ENCODE measurements around the gene RNF183. TPM values are rescaled to one million over a fixed set of nuclear protein-coding genes. Genes with fewer than 3 reads are reported as not detected.

Gene RNF183
- total RNA-seq, 6 experiments from 2014 or later: not detected

GRCh38 chr9:113349445-113350094 lies 46.4 kb upstream of the RNF183 start, which contains the start of gene BSPRY:
Gene BSPRY (plus strand): TSS chr9:113349541. CDS start chr9:113349580, 39 bp downstream.
- Mint-ChIP-seq H3K27me3 (ENCODE audit: insufficient read depth) (peaks cover 44% of the 10 kb centered on the region), H3K9me3 (no peaks in the 10 kb centered on the region), H3K4me1 (ENCODE audit: low read depth) (no peaks in the 10 kb centered on the region), H3K36me3 (ENCODE audit: low read depth) (no peaks in the 10 kb centered on the region), H3K27ac (no peak within 1 kb of the TSS), H3K4me3 (no peak within 1 kb of the TSS)
- DNase-seq: no peak
- no peak for TF ChIP-seq CTCF (IDR thresholded peaks at IDR 0.05)

GRCh38 chr9:113349066-113349444 lies 45.9 kb upstream of the RNF183 start:
- Mint-ChIP-seq H3K27ac (no peak overlapping the region), H3K4me1 (ENCODE audit: low read depth) (no peaks in the 10 kb centered on the region), H3K36me3 (ENCODE audit: low read depth) (no peaks in the 10 kb centered on the region), H3K27me3 (ENCODE audit: insufficient read depth) (peaks cover 44% of the 10 kb centered on the region), H3K4me3 (no peak overlapping the region), H3K9me3 (no peaks in the 10 kb centered on the region)
- no peak for DNase-seq
- no peak for TF ChIP-seq CTCF (IDR thresholded peaks at IDR 0.05)

GRCh38 chr9:113348437-113348836 lies 45.3 kb upstream of the RNF183 start:
- peaks cover 42% of the 10 kb centered on the region for H3K27me3 Mint-ChIP-seq (ENCODE audit: insufficient read depth)

GRCh38 chr9:113345671-113346070 lies 42.5 kb upstream of the RNF183 start:
- no peaks in the 10 kb centered on the region for H3K36me3 Mint-ChIP-seq (ENCODE audit: low read depth)
- no peaks in the 10 kb centered on the region for H3K9me3 Mint-ChIP-seq
- DNase-seq: no peak
- no peaks in the 10 kb centered on the region for H3K4me1 Mint-ChIP-seq (ENCODE audit: low read depth)
- peaks cover 26% of the 10 kb centered on the region for H3K27me3 Mint-ChIP-seq (ENCODE audit: insufficient read depth)
- no peak for TF ChIP-seq CTCF (IDR thresholded peaks at IDR 0.05)
- H3K4me3 Mint-ChIP-seq: no peak overlapping the region
- no peak overlapping the region for H3K27ac Mint-ChIP-seq

More at GRCh38 chr9:113348437-113348836, 45.3 kb upstream of the RNF183 start:
- Mint-ChIP-seq H3K9me3 (no peaks in the 10 kb centered on the region), H3K4me3 (no peak overlapping the region), H3K27ac (no peak overlapping the region), H3K4me1 (ENCODE audit: low read depth) (no peaks in the 10 kb centered on the region), H3K36me3 (ENCODE audit: low read depth) (no peaks in the 10 kb centered on the region)
- no peak for TF ChIP-seq CTCF (IDR thresholded peaks at IDR 0.05)
- no peak for DNase-seq

- H3K27me3 Mint-ChIP-seq (ENCODE audit: insufficient read depth): peaks cover 25% of the 10 kb centered on the region
- H3K27ac Mint-ChIP-seq: no peak overlapping the region
Measured at GRCh38 chr9:113345190-113345589, 42.0 kb upstream of the RNF183 start.

More at GRCh38 chr9:113345190-113345589, 42.0 kb upstream of the RNF183 start:
- no peak for DNase-seq
- no peak for TF ChIP-seq CTCF (IDR thresholded peaks at IDR 0.05)
- H3K4me1 Mint-ChIP-seq (ENCODE audit: low read depth): no peaks in the 10 kb centered on the region
- no peaks in the 10 kb centered on the region for H3K9me3 Mint-ChIP-seq
- no peaks in the 10 kb centered on the region for H3K36me3 Mint-ChIP-seq (ENCODE audit: low read depth)
- H3K4me3 Mint-ChIP-seq: no peak overlapping the region
